Fibroblast of lung (primary cell): ENCODE data around the gene TIMP2. TPM values are rescaled to one million over a fixed set of nuclear protein-coding genes. Genes with fewer than 3 reads are reported as not detected.

Experiments used
- DNase-seq, 2 donors: peaks; one replicate each; pipeline versions ENCODE4 v3.0.0 to v3.0.0-alpha.2; 2010; ENCODE audit warnings: low read depth in 2 of 2
- H2AFZ ChIP-seq: 2 replicates; pipeline ENCODE4 v1.5.1; 2012; ENCODE audit warnings: low read length, control low read depth, inconsistent platforms
- H3K27ac ChIP-seq: 2 replicates; pipeline ENCODE4 v1.5.1; 2011; ENCODE audit warnings: low read length, control low read depth; ENCODE audit not compliant: insufficient read depth
- H3K27me3 ChIP-seq: 2 replicates; pipeline ENCODE4 v1.5.1; 2011; ENCODE audit warnings: mild to moderate bottlenecking, low read length; ENCODE audit not compliant: control insufficient read depth, insufficient read depth
- H3K36me3 ChIP-seq: 2 replicates; pipeline ENCODE4 v1.5.1; 2011; ENCODE audit warnings: low read length; ENCODE audit not compliant: control insufficient read depth, insufficient read depth
- H3K4me1 ChIP-seq: 2 replicates; pipeline ENCODE4 v1.5.1; 2011; ENCODE audit warnings: low read length; ENCODE audit not compliant: control insufficient read depth, insufficient read depth; ENCODE audit errors: extremely low read depth
- H3K4me2 ChIP-seq: 2 replicates; pipeline ENCODE4 v1.5.1; 2011; ENCODE audit warnings: low read length, control low read depth; ENCODE audit not compliant: insufficient read depth; ENCODE audit errors: extremely low read depth
- H3K4me3 ChIP-seq, 4 experiments: fragments of 200-600 bp in 1 of 4; sonication (generic) in 1 of 4; replicated peaks in 1 of 4; 2 replicates each; pipeline ENCODE4 v1.5.1; 2011 to 2016; ENCODE audit warnings: low read length in 4 of 4, low read depth in 3 of 4, mild to moderate bottlenecking in 3 of 4, control low read depth in 2 of 4, inconsistent platforms in 1 of 4, mixed read lengths in 1 of 4; ENCODE audit not compliant: insufficient read depth in 1 of 4; ENCODE audit errors: control extremely low read depth in 1 of 4
- H3K79me2 ChIP-seq: 2 replicates; pipeline ENCODE4 v1.5.1; 2012; ENCODE audit warnings: mild to moderate bottlenecking, low read length, inconsistent platforms; ENCODE audit not compliant: control insufficient read depth, insufficient read depth
- H3K9ac ChIP-seq: 2 replicates; pipeline ENCODE4 v1.5.1; 2011; ENCODE audit warnings: mild to moderate bottlenecking, low read length, control low read depth; ENCODE audit not compliant: insufficient read depth
- H3K9me3 ChIP-seq: 2 replicates; pipeline ENCODE4 v1.5.1; 2012; ENCODE audit warnings: low read depth, low read length; ENCODE audit not compliant: control insufficient read depth, insufficient read depth
- H4K20me1 ChIP-seq: 2 replicates; pipeline ENCODE4 v1.5.1; 2011; ENCODE audit warnings: low read length; ENCODE audit not compliant: control insufficient read depth, insufficient read depth; ENCODE audit errors: extremely low read depth
- CTCF ChIP-seq, 2 donors: IDR thresholded peaks in 1 of 2; conservative IDR thresholded peaks in 1 of 2; 1 replicate in 1 of 2; 2 replicates in 1 of 2; pipeline ENCODE4 v1.5.1; 2011 to 2012; ENCODE audit warnings: low read length in 2 of 2, control low read depth in 1 of 2, inconsistent platforms in 1 of 2, low read depth in 1 of 2, mild to moderate bottlenecking in 1 of 2
- EZH2 ChIP-seq: IDR thresholded peaks from 2 replicates; pipeline ENCODE4 v1.5.1; 2012; ENCODE audit warnings: low read length, control low read depth, mild to moderate bottlenecking; ENCODE audit errors: missing control alignments
- polyA plus RNA-seq, 2 donors: library from polyadenylated mRNA; depleted of rRNA in 1 of 2; stranded (reverse) in 1 of 2; unstranded in 1 of 2; fragments of >200 nt; gene quantifications; 2 replicates each; pipeline ENCODE4 v1.2.1, GENCODE V29; 2011 to 2012; ENCODE audit warnings: missing spikeins in 1 of 2
- total RNA-seq: library from RNA; depleted of rRNA; stranded (reverse); fragments of >200 nt; gene quantifications from 2 replicates; pipeline ENCODE4 v1.2.1, GENCODE V29; 2014

TIMP2 gene
- total and polyA plus RNA-seq, 2 donors (not counting 1 experiment from before 2014, with no cell fraction given): 155 to 745 TPM

DNA sequence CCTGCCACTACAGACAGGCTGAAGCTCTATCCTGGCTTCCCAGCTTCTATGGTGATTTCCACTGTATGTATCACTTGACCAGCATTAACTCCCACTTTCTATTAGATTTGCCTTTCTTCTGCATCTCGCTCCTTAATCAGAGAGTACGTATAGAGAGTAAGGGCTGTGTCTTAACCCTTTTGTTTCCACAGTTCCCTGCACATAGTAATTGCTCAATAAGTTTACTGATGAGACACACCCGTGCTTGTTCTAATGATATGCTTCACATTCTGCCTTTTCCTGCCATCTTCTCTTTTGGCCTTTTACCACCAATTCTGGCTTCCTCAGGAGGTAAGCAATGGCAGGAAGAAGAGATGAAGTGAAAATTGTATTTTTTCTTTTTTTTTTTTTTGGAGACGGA lies 64.0 kb downstream of the TIMP2 start:
- Histone ChIP-seq H3K9ac (no peak overlapping the region), H3K4me1 (peaks cover 12% of the 10 kb centered on the region), H3K9me3 (no peaks in the 10 kb centered on the region), H3K4me3 (no peak overlapping the region), H4K20me1 (no peaks in the 10 kb centered on the region), H3K27me3 (no peaks in the 10 kb centered on the region), H2AFZ (no peak overlapping the region), H3K27ac (peak overlapping the region; percentile 89), H3K4me2 (no peak overlapping the region), H3K79me2 (peaks cover 23% of the 10 kb centered on the region), H3K36me3 (peaks cover 16% of the 10 kb centered on the region)
- no peak for TF ChIP-seq CTCF (conservative IDR thresholded peaks at IDR 0.05 in 1 of 2, IDR thresholded peaks at IDR 0.05 in 1 of 2; ENCODE audit: low read depth in 1 of 2, low read length in 2 of 2)
- no peak for TF ChIP-seq EZH2
- no peak for DNase-seq

GRCh38 chr17:78859051-78859450 lies 66.1 kb downstream of the TIMP2 start:
- H3K79me2 ChIP-seq: peaks cover 13% of the 10 kb centered on the region
- no peak overlapping the region for H2AFZ ChIP-seq
- TF ChIP-seq CTCF (conservative IDR thresholded peaks at IDR 0.05 in 1 of 2, IDR thresholded peaks at IDR 0.05 in 1 of 2; ENCODE audit: low read depth in 1 of 2, low read length in 2 of 2) (no peak), EZH2 (no peak)

DNA sequence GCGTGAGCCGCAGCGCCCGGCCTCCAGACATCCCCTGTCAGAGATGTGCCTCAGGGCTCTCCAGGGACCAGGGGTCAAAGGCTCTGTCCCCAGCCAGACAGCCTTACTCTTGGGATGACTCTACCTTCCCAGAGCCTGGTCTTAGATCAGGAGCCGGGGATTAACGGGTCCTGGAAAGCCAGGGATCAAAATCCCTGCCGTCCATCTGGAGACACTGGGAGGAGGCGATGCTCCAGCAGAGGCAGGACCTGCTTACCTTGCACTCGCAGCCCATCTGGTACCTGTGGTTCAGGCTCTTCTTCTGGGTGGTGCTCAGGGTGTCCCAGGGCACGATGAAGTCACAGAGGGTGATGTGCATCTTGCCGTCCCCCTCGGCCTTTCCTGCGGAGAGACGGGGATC lies 67.9 kb downstream of the TIMP2 start:
- Histone ChIP-seq H3K4me2 (no peak overlapping the region), H3K27me3 (no peaks in the 10 kb centered on the region), H3K4me1 (peaks cover 7% of the 10 kb centered on the region), H3K9ac (no peak overlapping the region), H2AFZ (no peak overlapping the region), H3K27ac (no peak overlapping the region), H3K4me3 (no peak overlapping the region), H3K9me3 (no peaks in the 10 kb centered on the region), H3K36me3 (peaks cover 22% of the 10 kb centered on the region), H3K79me2 (peaks cover 7% of the 10 kb centered on the region), H4K20me1 (no peaks in the 10 kb centered on the region)
- DNase-seq: no peak
- no peak for TF ChIP-seq CTCF (conservative IDR thresholded peaks at IDR 0.05 in 1 of 2, IDR thresholded peaks at IDR 0.05 in 1 of 2; ENCODE audit: low read depth in 1 of 2, low read length in 2 of 2)
- TF ChIP-seq EZH2: no peak

More at GRCh38 chr17:78859051-78859450, 66.1 kb downstream of the TIMP2 start:
- Histone ChIP-seq H4K20me1 (no peaks in the 10 kb centered on the region), H3K9ac (no peak overlapping the region), H3K4me3 (no peak overlapping the region), H3K36me3 (peaks cover 21% of the 10 kb centered on the region), H3K27me3 (no peaks in the 10 kb centered on the region), H3K9me3 (no peaks in the 10 kb centered on the region), H3K4me1 (peaks cover 9% of the 10 kb centered on the region), H3K27ac (no peak overlapping the region), H3K4me2 (no peak overlapping the region)
- DNase-seq: no peak
